ENCODE data around the gene RPS18. TPM values are rescaled to one million over a fixed set of nuclear protein-coding genes. Genes with fewer than 3 reads are reported as not detected.
"Not testable (repeated sequence)": the region's sequence is repeated elsewhere in the genome, so short reads cannot be mapped to it uniquely, and the experiment has no call there.

Gene RPS18
- total RNA-seq (1,000 to 10,000 TPM; 4,177 to 8,845 (median 4,854) TPM), polyA plus RNA-seq (over 10,000 TPM in 1 of 2 donors, 1,000 to 10,000 TPM in 1; 6,405 to 11,953 TPM)
- long read RNA-seq, donor 1, transcript RPS18-236 (5 exons, 996 nt), result minor isoform, 7 of 330 reads
- long read RNA-seq, donor 1, transcript RPS18-230 (6 exons, 613 nt), result major isoform, 285 of 330 reads
- long read RNA-seq, donor 1, partial matches to known transcripts, result 28 of 330 reads
- long read RNA-seq, donor 1, other reads (novel, unspliced or antisense), result 2 of 330 reads
- long read RNA-seq, donor 2, transcript RPS18-235 (3 exons, 413 nt), result minor isoform, 7 of 2,376 reads
- long read RNA-seq, donor 2, transcript RPS18-230 (6 exons, 613 nt), result major isoform, 2,100 of 2,376 reads
- long read RNA-seq, donor 2, transcript RPS18-236 (5 exons, 996 nt), result minor isoform, 62 of 2,376 reads
- long read RNA-seq, donor 2, transcript RPS18-237 (5 exons, 642 nt), result minor isoform, 15 of 2,376 reads
- long read RNA-seq, donor 2, partial matches to known transcripts, result 51 of 2,376 reads
- long read RNA-seq, donor 2, other reads (novel, unspliced or antisense), result 135 of 2,376 reads
- long read RNA-seq, donor 3, transcript RPS18-236 (5 exons, 996 nt), result minor isoform, 16 of 1,885 reads
- long read RNA-seq, donor 3, transcript RPS18-230 (6 exons, 613 nt), result major isoform, 1,674 of 1,885 reads
- long read RNA-seq, donor 3, transcript RPS18-235 (3 exons, 413 nt), result minor isoform, 14 of 1,885 reads
- long read RNA-seq, donor 3, partial matches to known transcripts, result 153 of 1,885 reads
- long read RNA-seq, donor 3, other reads (novel, unspliced or antisense), result 23 of 1,885 reads

- Histone ChIP-seq H3K36me3 (no peaks in the 10 kb centered on the region), H3K27me3 (no peaks in the 10 kb centered on the region), H3K4me3 (peak within 1 kb of the TSS; percentile 55), H3K9me3 (no peaks in the 10 kb centered on the region), H3K4me1 (ENCODE audit: insufficient read depth) (peaks cover 5% of the 10 kb centered on the region), H3K27ac (peak within 1 kb of the TSS; percentile 59 to 89)
- DNase-seq, result peak; percentile 91 to 95 (median 93)
- WGBS, 3 donors, result 0% methylated on average over 45 to 48 of the region's 48 CpGs
- intact Hi-C loops (cut with DNase I), result loop anchor here in 2 of 4 donors (5.0 to 10.0 kb wide), 2 partner anchors 46 to 143 kb away; partner anchors contain the start of genes CUTA (in 1 of the 2), PHF1 (in 1 of the 2) and ZBTB22 (in 1 of the 2)
- TF ChIP-seq EP300 (IDR thresholded peaks at IDR 0.05) (peak; percentile 38), POLR2A (IDR thresholded peaks at IDR 0.05) (peak; percentile 96), CTCF (IDR thresholded peaks at IDR 0.05) (peak in 2 of 3 donors; percentile 10 to 17)
These were observed at the start of gene RPS18, which contains the start of gene VPS52 for GRCh38 chr6:33271468-33272274. RPS18 (plus strand) TSS chr6:33272075; CDS start chr6:33272120, 45 bp downstream. VPS52 (minus strand) TSS chr6:33271876; CDS start chr6:33271675, 201 bp downstream.

GRCh38 chr6:33226503-33227120, 45.3 kb upstream of the RPS18 start:
- DNase-seq; H3K27ac ChIP-seq; H3K9me3 ChIP-seq; intact Hi-C loops (cut with DNase I); H3K36me3 ChIP-seq; H3K27me3 ChIP-seq; H3K4me1 ChIP-seq (ENCODE audit: insufficient read depth); H3K4me3 ChIP-seq: not testable (repeated sequence)
- WGBS, 3 donors, result 38 to 41% (median 41%) methylated on average over 14 of the region's 14 CpGs

GRCh38 chr6:33235221-33235634, 36.6 kb upstream of the RPS18 start:
- H3K27ac ChIP-seq, result no peak overlapping the region
- 4 to 6% (median 4%) methylated on average over 6 of the region's 6 CpGs for WGBS, 3 donors
- TF ChIP-seq EP300 (IDR thresholded peaks at IDR 0.05), result no peak
- TF ChIP-seq CTCF (IDR thresholded peaks at IDR 0.05), result no peak
- TF ChIP-seq POLR2A (IDR thresholded peaks at IDR 0.05), result no peak
- H3K9me3 ChIP-seq, result no peaks in the 10 kb centered on the region
- intact Hi-C loops (cut with DNase I), result no loop called here
- H3K27me3 ChIP-seq, result no peaks in the 10 kb centered on the region
- no peak for DNase-seq
- no peaks in the 10 kb centered on the region for H3K36me3 ChIP-seq
- H3K4me3 ChIP-seq, result no peak overlapping the region
- H3K4me1 ChIP-seq (ENCODE audit: insufficient read depth), result no peaks in the 10 kb centered on the region

DNA sequence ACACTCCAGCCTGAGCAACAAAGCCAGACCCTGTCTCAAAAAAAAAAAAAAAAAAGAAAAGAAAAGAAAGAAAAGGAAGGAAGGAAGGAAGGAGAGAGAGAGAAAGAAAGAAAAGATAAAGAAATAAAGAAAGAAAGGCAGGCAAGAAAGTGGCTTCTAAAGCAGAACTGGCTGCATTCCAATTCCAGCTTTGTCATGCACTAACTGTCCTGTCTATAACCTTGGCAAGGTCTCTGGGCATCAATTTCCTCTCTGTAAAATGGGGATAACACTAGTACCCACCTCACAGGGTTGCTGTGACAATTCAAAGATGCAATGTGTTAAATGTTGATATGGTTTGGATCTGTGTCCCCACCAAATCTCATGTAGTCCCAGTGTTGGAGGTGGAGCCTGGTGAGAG, 35.5 kb upstream of the RPS18 start:
- no peak overlapping the region for H3K27ac ChIP-seq
- no peaks in the 10 kb centered on the region for H3K9me3 ChIP-seq
- TF ChIP-seq POLR2A (IDR thresholded peaks at IDR 0.05), result no peak
- TF ChIP-seq EP300 (IDR thresholded peaks at IDR 0.05), result no peak
- no peak for TF ChIP-seq CTCF (IDR thresholded peaks at IDR 0.05)
- H3K4me1 ChIP-seq (ENCODE audit: insufficient read depth), result no peaks in the 10 kb centered on the region
- no peak for DNase-seq
- no peaks in the 10 kb centered on the region for H3K27me3 ChIP-seq
- H3K36me3 ChIP-seq, result no peaks in the 10 kb centered on the region
- intact Hi-C loops (cut with DNase I), result no loop called here
- no peak overlapping the region for H3K4me3 ChIP-seq

Measured in ovary (tissue), 10 donors.